Measurements from ENCODE around the gene FLNB. TPM values are rescaled to one million over a fixed set of nuclear protein-coding genes. Genes with fewer than 3 reads are reported as not detected.
A peak's percentile ranks its signal among the peaks of the same experiment; 100 is the strongest.

FLNB gene
- total and polyA plus RNA-seq, 2 of the 8 experiments (the other 6 are each of a cell fraction or from before 2014, with no cell fraction given), result 72.3 to 118 TPM

GRCh38 chr3:58049143-58049785 is 41.0 kb downstream of the FLNB start (continued):
- TF ChIP-seq ATF3 (IDR thresholded peaks at IDR 0.05; ENCODE audit: insufficient read depth, low read depth, low read length) (peak; percentile 61; the same call in 1 of the 2 replicates), SIX5 (IDR thresholded peaks at IDR 0.05; ENCODE audit: low read depth, low read length) (no peak), TAF7 (optimal IDR thresholded peaks at IDR 0.05; ENCODE audit: borderline replicate concordance, low read depth, low read length) (no peak), EP300 (IDR thresholded peaks at IDR 0.05; ENCODE audit: borderline replicate concordance in 1 of 2, low read depth in 2 of 2, low read length in 2 of 2) (peak in 1 of 2 experiments; percentile 54; a peak in 1 of 3 replicates), CHD2 (IDR thresholded peaks at IDR 0.05; ENCODE audit: low read length) (no peak), ZNF274 (IDR thresholded peaks at IDR 0.05; ENCODE audit: borderline replicate concordance, extremely low read depth, low read length) (no peak), JUN (IDR thresholded peaks at IDR 0.05; ENCODE audit: low read depth, low read length) (peak; percentile 100), TEAD4 (IDR thresholded peaks at IDR 0.05; ENCODE audit: low read depth, low read length) (peak; percentile 82), GTF2F1 (IDR thresholded peaks at IDR 0.05; ENCODE audit: borderline replicate concordance, low read depth, low read length) (no peak), SP2 (IDR thresholded peaks at IDR 0.05; ENCODE audit: low read length) (no peak), CEBPB (IDR thresholded peaks at IDR 0.05; ENCODE audit: low read depth, low read length) (peak; percentile 34; the same call in 1 of the 2 replicates), ATF2 (IDR thresholded peaks at IDR 0.05; ENCODE audit: low read length) (peak; percentile 99), MAFK (IDR thresholded peaks at IDR 0.05; ENCODE audit: low read depth, low read length) (no peak), RFX5 (IDR thresholded peaks at IDR 0.05; ENCODE audit: borderline replicate concordance, low read depth, low read length) (no peak), SP1 (IDR thresholded peaks at IDR 0.05; ENCODE audit: low read depth, low read length) (peak; percentile 54; the same call in 1 of the 2 replicates), CREB1 (IDR thresholded peaks at IDR 0.05) (peak; percentile 79), POU5F1 (IDR thresholded peaks at IDR 0.05; ENCODE audit: low read depth, low read length) (no peak), POLR2A (IDR thresholded peaks at IDR 0.05; ENCODE audit: control extremely low read depth in 1 of 2, low read depth in 2 of 2, low read length in 2 of 2) (no peak), NRF1 (IDR thresholded peaks at IDR 0.05; ENCODE audit: low read depth, low read length) (no peak), RAD21 (IDR thresholded peaks at IDR 0.05 in 1 of 2, conservative IDR thresholded peaks at IDR 0.05 in 1 of 2; ENCODE audit: low read depth in 2 of 2, low read length in 2 of 2) (no peak), FOSL1 (IDR thresholded peaks at IDR 0.05; ENCODE audit: insufficient read depth, low read depth, low read length) (no peak), EGR1 (IDR thresholded peaks at IDR 0.05; ENCODE audit: borderline replicate concordance, low read depth, low read length) (no peak), CHD1 (IDR thresholded peaks at IDR 0.05; ENCODE audit: low read depth, low read length) (no peak), POLR2AphosphoS5 (IDR thresholded peaks at IDR 0.05; ENCODE audit: low read depth, low read length) (no peak)
